ENCODE data around the gene ZNF83. TPM values are rescaled to one million over a fixed set of nuclear protein-coding genes. Genes with fewer than 3 reads are reported as not detected.
"Not testable (repeated sequence)": the region's sequence is repeated elsewhere in the genome, so short reads cannot be mapped to it uniquely, and the experiment has no call there.

The ZNF83 gene
- total RNA-seq, 1 donor from 2014 or later: 43.7 TPM

GRCh38 chr19:52585604-52586003 lies 52.6 kb downstream of the ZNF83 start:
- Histone ChIP-seq H3K27ac (no peak overlapping the region), H3K9me3 (peaks cover 9% of the 10 kb centered on the region), H3K4me1 (no peaks in the 10 kb centered on the region), H3K27me3 (no peaks in the 10 kb centered on the region), H3K36me3 (peaks cover 33% of the 10 kb centered on the region), H3K4me3 (no peak overlapping the region)
- DNase-seq (no peak), ATAC-seq (no peak)
- TF ChIP-seq, protein P1, sequence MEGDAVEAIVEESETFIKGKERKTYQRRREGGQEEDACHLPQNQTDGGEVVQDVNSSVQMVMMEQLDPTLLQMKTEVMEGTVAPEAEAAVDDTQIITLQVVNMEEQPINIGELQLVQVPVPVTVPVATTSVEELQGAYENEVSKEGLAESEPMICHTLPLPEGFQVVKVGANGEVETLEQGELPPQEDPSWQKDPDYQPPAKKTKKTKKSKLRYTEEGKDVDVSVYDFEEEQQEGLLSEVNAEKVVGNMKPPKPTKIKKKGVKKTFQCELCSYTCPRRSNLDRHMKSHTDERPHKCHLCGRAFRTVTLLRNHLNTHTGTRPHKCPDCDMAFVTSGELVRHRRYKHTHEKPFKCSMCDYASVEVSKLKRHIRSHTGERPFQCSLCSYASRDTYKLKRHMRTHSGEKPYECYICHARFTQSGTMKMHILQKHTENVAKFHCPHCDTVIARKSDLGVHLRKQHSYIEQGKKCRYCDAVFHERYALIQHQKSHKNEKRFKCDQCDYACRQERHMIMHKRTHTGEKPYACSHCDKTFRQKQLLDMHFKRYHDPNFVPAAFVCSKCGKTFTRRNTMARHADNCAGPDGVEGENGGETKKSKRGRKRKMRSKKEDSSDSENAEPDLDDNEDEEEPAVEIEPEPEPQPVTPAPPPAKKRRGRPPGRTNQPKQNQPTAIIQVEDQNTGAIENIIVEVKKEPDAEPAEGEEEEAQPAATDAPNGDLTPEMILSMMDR (IDR thresholded peaks at IDR 0.05): no peak
- intact Hi-C loops (cut with DNase I): no loop called here

GRCh38 chr19:52584736-52585440 lies 53.3 kb downstream of the ZNF83 start:
- H3K27me3 ChIP-seq: no peaks in the 10 kb centered on the region

GRCh38 chr19:52570000-52570861 lies 67.9 kb downstream of the ZNF83 start, which contains the start of gene ZNF701:
ZNF701 (plus strand) TSS chr19:52570287; CDS start chr19:52574148, 3,861 bp downstream.
- H3K27ac ChIP-seq: peak within 1 kb of the TSS; percentile 87
- intact Hi-C loops (cut with DNase I): no loop called here
- no peaks in the 10 kb centered on the region for H3K27me3 ChIP-seq
- no peaks in the 10 kb centered on the region for H3K9me3 ChIP-seq
- peaks cover 14% of the 10 kb centered on the region for H3K36me3 ChIP-seq
- H3K4me3 ChIP-seq: peak within 1 kb of the TSS; percentile 80
- peak; percentile 96 for DNase-seq
- no peaks in the 10 kb centered on the region for H3K4me1 ChIP-seq
- TF ChIP-seq, protein P1 (IDR thresholded peaks at IDR 0.05): peak; percentile 33
- peak; percentile 100 for ATAC-seq

More at GRCh38 chr19:52584736-52585440, 53.3 kb downstream of the ZNF83 start:
- H3K27ac ChIP-seq: no peak overlapping the region
- TF ChIP-seq, protein P1 (IDR thresholded peaks at IDR 0.05): no peak
- DNase-seq (no peak), ATAC-seq (peak; percentile 58)
- intact Hi-C loops (cut with DNase I): no loop called here
- H3K4me1 ChIP-seq: no peaks in the 10 kb centered on the region
- H3K36me3 ChIP-seq: peaks cover 40% of the 10 kb centered on the region
- peaks cover 9% of the 10 kb centered on the region for H3K9me3 ChIP-seq
- peak overlapping the region; percentile 29 for H3K4me3 ChIP-seq

DNA sequence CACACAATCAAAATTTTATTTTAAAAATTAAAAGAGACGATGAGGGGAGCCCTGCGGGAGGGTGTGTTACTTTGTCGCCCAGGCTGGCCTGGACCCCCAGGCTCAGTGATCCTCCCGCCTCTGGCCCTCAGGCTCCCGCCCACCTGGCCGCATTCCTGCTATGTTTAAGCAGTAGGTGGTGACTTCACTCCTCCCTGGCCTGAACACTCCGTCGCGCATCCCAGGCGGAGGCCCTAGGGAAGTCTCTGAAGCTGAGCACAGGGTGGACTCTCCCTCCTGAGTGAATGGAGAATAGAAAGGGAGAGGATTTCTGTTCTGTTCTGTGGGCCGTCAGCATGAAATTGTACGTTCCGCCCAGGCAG lies 68.5 kb downstream of the ZNF83 start:
- H3K36me3 ChIP-seq; H3K9me3 ChIP-seq; intact Hi-C loops (cut with DNase I); H3K27me3 ChIP-seq; H3K4me1 ChIP-seq: not testable (repeated sequence)
- peak overlapping the region; percentile 87 for H3K27ac ChIP-seq
- DNase-seq: peak; percentile 66
- peak overlapping the region; percentile 80 for H3K4me3 ChIP-seq
- peak; percentile 15 for ATAC-seq

GRCh38 chr19:52567921-52568320 lies 70.2 kb downstream of the ZNF83 start:
- H3K36me3 ChIP-seq: no peaks in the 10 kb centered on the region
- ATAC-seq (no peak), DNase-seq (no peak)
- H3K4me1 ChIP-seq: no peaks in the 10 kb centered on the region
- TF ChIP-seq, protein P1 (IDR thresholded peaks at IDR 0.05): no peak
- H3K4me3 ChIP-seq: no peak overlapping the region
- intact Hi-C loops (cut with DNase I): no loop called here
- peaks cover 12% of the 10 kb centered on the region for H3K9me3 ChIP-seq
- H3K27me3 ChIP-seq: no peaks in the 10 kb centered on the region
- no peak overlapping the region for H3K27ac ChIP-seq

DNA sequence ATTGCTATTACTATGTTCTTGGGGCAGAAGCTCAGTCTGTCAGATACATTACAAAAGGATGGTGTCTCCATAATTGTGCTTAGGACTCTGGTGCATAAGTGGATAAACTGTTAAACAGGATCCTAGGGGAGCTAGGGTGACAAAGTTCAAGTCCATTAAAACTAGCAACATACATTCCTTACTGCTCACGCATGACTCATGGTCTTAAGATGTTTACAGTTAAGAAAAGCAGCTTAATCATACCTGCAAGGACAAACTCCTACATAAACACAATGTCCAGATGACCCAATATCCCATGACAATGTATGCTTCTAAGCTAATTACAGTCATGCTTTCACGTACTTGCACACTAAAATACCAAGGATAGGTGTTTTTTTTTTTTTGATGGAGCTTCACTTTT lies 71.6 kb downstream of the ZNF83 start:
- DNase-seq: no peak
- Histone ChIP-seq H3K27me3 (no peaks in the 10 kb centered on the region), H3K27ac (no peak overlapping the region), H3K36me3 (no peaks in the 10 kb centered on the region), H3K4me1 (no peaks in the 10 kb centered on the region), H3K4me3 (no peak overlapping the region), H3K9me3 (peaks cover 23% of the 10 kb centered on the region)
- intact Hi-C loops (cut with DNase I): no loop called here
- ATAC-seq: no peak
- TF ChIP-seq, protein P1 (IDR thresholded peaks at IDR 0.05): no peak

Measured in upper lobe of right lung (tissue), 1 donor.